ENCODE measurements around the gene PDZD7. TPM values are rescaled to one million over a fixed set of nuclear protein-coding genes. Genes with fewer than 3 reads are reported as not detected.

PDZD7 gene
- total and polyA plus RNA-seq, 4 experiments from 2014 or later = 0.20 to 1.8 (median 0.70) TPM

DNA sequence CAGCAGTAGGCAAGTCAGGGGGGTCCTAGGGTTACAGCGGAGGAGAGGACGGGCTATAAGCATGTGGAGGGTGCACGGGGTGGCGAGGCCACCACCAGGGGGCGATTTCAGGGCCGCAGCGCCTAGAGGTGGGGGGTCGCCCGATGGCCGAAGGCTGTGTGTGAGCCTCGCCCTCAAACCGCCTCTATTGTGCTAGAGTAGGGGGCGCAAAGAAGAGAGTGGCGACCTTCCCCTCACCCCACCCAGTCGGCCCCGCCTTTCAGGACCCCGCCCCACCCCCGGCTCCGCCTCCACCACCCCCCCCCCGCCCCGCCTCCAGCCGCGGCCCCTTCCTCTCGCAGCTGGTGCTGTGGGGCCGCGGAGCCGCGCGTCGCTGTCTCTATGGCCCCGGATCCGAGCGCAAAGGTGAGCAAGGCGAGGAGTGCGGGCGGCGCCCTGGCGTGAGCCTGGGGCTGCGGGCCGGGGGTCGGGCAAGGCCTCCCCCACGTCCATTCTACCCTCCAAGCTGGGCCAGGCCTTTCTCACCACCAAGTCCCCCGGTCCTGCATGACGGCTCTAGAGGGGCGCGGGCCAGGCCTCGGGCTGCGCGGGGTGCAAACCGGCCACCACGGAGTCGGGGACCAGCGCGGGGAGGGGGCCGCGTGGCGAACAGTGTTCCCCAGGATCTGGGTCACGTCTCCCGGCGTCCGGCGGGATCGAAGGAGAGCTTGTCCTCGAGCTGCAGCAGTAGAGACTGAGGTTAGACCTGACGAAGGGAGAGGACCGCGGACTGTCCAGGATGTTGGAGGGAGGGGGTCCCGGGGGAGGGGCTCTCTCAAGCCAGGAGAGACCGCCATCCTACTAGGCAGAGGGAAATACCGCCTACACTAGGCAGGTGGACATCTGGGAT lies 61.5 kb downstream of the PDZD7 start, which contains the start of gene SEMA4G:
SEMA4G (plus strand) TSS at position 318 of the 889 bp plus-strand sequence. CDS start 3,409 bp downstream, outside the sequence.
- H3K27ac ChIP-seq (ENCODE audit: low read depth, low read length) = no peak within 1 kb of the TSS
- POLR2A ChIA-PET (ENCODE audit: partially characterized antibody) = interaction anchor here (0.9 to 1.9 kb wide), 2 partner anchors 28 to 45 kb away, joined by 3 to 8 read pairs; no protein-coding TSS in a partner anchor
- H3K27me3 ChIP-seq (ENCODE audit: insufficient read depth, low read length) = no peaks in the 10 kb centered on the region
- H3K36me3 ChIP-seq (ENCODE audit: insufficient read depth, low read length) = no peaks in the 10 kb centered on the region
- intact Hi-C loops (cut with micrococcal nuclease) = loop anchor here (2.0 kb wide), 2 partner anchors 27 to 45 kb away; no protein-coding TSS in a partner anchor
- peaks cover 4 to 23% (median 14%) of the 10 kb centered on the region in 4 donors for H3K4me1 Mint-ChIP-seq
- peaks cover 3 to 10% of the 10 kb centered on the region in 2 donors for H3K36me3 Mint-ChIP-seq
- H3K9me3 Mint-ChIP-seq = no peaks in the 10 kb centered on the region
- peak within 1 kb of the TSS in 1 of 2 donors; percentile 58 for H3K4me3 ChIP-seq (ENCODE audit: low read length in 2 of 2)
- peak within 1 kb of the TSS in 4 of 7 donors; percentile 43 to 70 (median 59) for H3K27ac Mint-ChIP-seq
- peaks cover 18% of the 10 kb centered on the region for H3K4me1 ChIP-seq (ENCODE audit: insufficient read depth, low read length)
- peak within 1 kb of the TSS; percentile 66 to 81 (median 76) for H3K4me3 Mint-ChIP-seq
- peak; percentile 24 to 49 (median 32) for DNase-seq
- H3K9me3 ChIP-seq (ENCODE audit: control insufficient read depth in 1 of 2, low read length in 2 of 2) = no peaks in the 10 kb centered on the region
- CTCF ChIA-PET (ENCODE audit: partially characterized antibody) = interaction anchor here (1.0 to 7.0 kb wide), 5 partner anchors 12 to 58 kb away, joined by 3 to 60 read pairs (median 6); partner anchors contain the start of gene LZTS2
- no peaks in the 10 kb centered on the region for H3K27me3 Mint-ChIP-seq

DNA sequence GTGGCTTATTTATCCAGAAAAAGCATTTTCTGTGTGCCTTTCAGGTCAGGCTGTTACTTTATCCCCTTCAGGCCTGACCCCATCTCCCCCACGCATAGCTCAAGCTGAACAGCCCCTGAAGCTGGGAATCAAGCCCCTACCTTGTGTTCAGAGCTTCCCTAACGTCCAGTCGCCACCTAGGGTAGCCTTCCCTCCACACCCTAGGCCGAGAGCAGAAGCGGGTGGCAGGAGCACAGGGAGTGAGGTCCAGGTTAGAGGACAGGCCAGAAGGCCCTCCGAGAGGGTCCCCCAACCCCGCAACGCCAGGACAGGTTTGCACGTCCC lies 62.1 kb downstream of the PDZD7 start:
- Mint-ChIP-seq H3K4me3 (peak overlapping the region; percentile 46 to 81 (median 74)), H3K4me1 (peaks cover 4 to 23% (median 14%) of the 10 kb centered on the region in 4 donors), H3K27me3 (no peaks in the 10 kb centered on the region), H3K36me3 (peaks cover 3 to 12% of the 10 kb centered on the region in 2 donors), H3K27ac (peak overlapping the region in 2 of 7 donors; percentile 43 to 64), H3K9me3 (no peaks in the 10 kb centered on the region)
- CTCF ChIA-PET (ENCODE audit: partially characterized antibody) = interaction anchor here (0.6 to 7.0 kb wide), 6 partner anchors 11 to 73 kb away, joined by 3 to 60 read pairs (median 5); partner anchors contain the start of gene LZTS2
- DNase-seq = no peak
- H3K36me3 ChIP-seq (ENCODE audit: insufficient read depth, low read length) = no peaks in the 10 kb centered on the region
- POLR2A ChIA-PET (ENCODE audit: partially characterized antibody) = interaction anchor here (0.9 to 1.9 kb wide), 2 partner anchors 28 to 45 kb away, joined by 3 to 8 read pairs; no protein-coding TSS in a partner anchor
- H3K4me1 ChIP-seq (ENCODE audit: insufficient read depth, low read length) = peaks cover 18% of the 10 kb centered on the region
- no peaks in the 10 kb centered on the region for H3K9me3 ChIP-seq (ENCODE audit: control insufficient read depth in 1 of 2, low read length in 2 of 2)
- no peak overlapping the region for H3K4me3 ChIP-seq (ENCODE audit: low read length in 2 of 2)
- H3K27ac ChIP-seq (ENCODE audit: low read depth, low read length) = no peak overlapping the region
- no peaks in the 10 kb centered on the region for H3K27me3 ChIP-seq (ENCODE audit: insufficient read depth, low read length)
- intact Hi-C loops (cut with micrococcal nuclease) = loop anchor here (2.0 kb wide), 1 partner anchor 46 kb away; no protein-coding TSS in a partner anchor

DNA sequence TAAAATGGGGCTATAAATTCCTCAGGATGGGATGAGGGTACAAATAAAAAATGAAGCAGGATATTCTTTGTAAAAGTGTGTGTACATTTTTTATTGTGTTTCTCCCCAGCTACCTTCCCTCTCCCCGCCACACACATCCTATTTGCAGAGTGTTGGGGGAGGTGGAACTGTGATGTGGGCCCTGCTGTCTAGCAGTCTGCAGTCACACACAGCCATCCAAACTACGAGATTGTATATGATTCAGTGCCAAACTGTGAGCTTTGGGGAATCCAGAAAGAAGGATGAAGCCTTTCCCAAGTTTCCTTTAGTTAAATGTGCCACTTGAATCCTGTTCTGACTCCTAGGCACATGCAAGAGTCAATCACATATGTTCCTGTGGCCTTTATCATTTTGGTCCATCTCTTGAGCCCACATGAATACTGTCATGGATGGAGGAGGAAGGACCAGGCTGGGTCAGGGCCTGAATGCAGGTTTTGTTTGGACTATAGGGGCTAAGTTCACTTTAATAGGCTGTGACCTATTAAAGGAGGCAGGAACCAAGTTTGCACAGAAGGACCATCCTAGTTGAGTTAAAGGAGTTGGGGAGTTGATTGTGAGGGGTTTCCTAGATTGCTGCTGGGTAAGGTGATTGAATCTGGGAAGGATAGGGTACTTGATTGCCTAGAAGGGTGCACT lies 62.7 kb downstream of the PDZD7 start:
- Mint-ChIP-seq H3K27ac (peak overlapping the region in 4 of 7 donors; percentile 8 to 70 (median 35)), H3K9me3 (no peaks in the 10 kb centered on the region), H3K4me1 (peaks cover 4 to 23% (median 14%) of the 10 kb centered on the region in 4 donors), H3K36me3 (peaks cover 6 to 12% of the 10 kb centered on the region in 2 donors), H3K27me3 (no peaks in the 10 kb centered on the region), H3K4me3 (peak overlapping the region; percentile 46 to 80 (median 72))
- H3K9me3 ChIP-seq (ENCODE audit: control insufficient read depth in 1 of 2, low read length in 2 of 2) = no peaks in the 10 kb centered on the region
- intact Hi-C loops (cut with micrococcal nuclease) = loop anchor here (2.0 kb wide), 1 partner anchor 47 kb away; no protein-coding TSS in a partner anchor
- H3K36me3 ChIP-seq (ENCODE audit: insufficient read depth, low read length) = no peaks in the 10 kb centered on the region
- H3K4me3 ChIP-seq (ENCODE audit: low read length in 2 of 2) = no peak overlapping the region
- no peak overlapping the region for H3K27ac ChIP-seq (ENCODE audit: low read depth, low read length)
- POLR2A ChIA-PET (ENCODE audit: partially characterized antibody) = interaction anchor here (0.9 to 1.9 kb wide), 2 partner anchors 29 to 46 kb away, joined by 3 to 8 read pairs; no protein-coding TSS in a partner anchor
- peaks cover 18% of the 10 kb centered on the region for H3K4me1 ChIP-seq (ENCODE audit: insufficient read depth, low read length)
- DNase-seq = no peak
- CTCF ChIA-PET (ENCODE audit: partially characterized antibody) = interaction anchor here (0.6 to 7.0 kb wide), 9 partner anchors 11 to 73 kb away, joined by 3 to 60 read pairs (median 4); partner anchors contain the start of genes LZTS2, PDZD7 and SFXN3
- H3K27me3 ChIP-seq (ENCODE audit: insufficient read depth, low read length) = no peaks in the 10 kb centered on the region

DNA sequence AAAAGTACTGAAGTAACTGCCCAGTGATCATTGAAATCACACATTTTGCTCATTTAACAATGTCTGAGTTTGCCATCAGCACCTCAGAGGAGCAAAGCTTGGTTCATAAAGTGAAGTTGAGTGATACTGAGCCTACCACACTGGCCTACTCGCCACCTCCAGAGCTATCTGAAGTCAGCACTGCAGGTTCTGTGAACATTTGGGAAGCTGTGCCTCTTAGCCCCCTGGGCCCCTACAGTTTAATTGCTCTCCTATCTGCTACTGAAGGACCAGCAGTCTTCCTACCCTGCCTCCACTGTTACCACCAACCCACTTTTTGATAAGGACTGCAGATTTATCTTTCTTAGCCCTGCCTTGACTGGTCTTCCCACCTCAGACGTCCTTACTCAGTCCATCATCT lies 63.6 kb downstream of the PDZD7 start:
- Histone ChIP-seq H3K36me3 (ENCODE audit: insufficient read depth, low read length) (no peaks in the 10 kb centered on the region), H3K27ac (ENCODE audit: low read depth, low read length) (no peak overlapping the region), H3K4me3 (ENCODE audit: low read length in 2 of 2) (no peak overlapping the region), H3K27me3 (ENCODE audit: insufficient read depth, low read length) (no peaks in the 10 kb centered on the region), H3K4me1 (ENCODE audit: insufficient read depth, low read length) (peaks cover 18% of the 10 kb centered on the region), H3K9me3 (ENCODE audit: control insufficient read depth in 1 of 2, low read length in 2 of 2) (no peaks in the 10 kb centered on the region)
- Mint-ChIP-seq H3K4me3 (no peak overlapping the region), H3K4me1 (peaks cover 4 to 23% (median 14%) of the 10 kb centered on the region in 4 donors), H3K27ac (peak overlapping the region in 3 of 7 donors; percentile 30 to 61 (median 43)), H3K36me3 (peaks cover 14 to 20% of the 10 kb centered on the region in 2 donors), H3K27me3 (no peaks in the 10 kb centered on the region), H3K9me3 (no peaks in the 10 kb centered on the region)
- intact Hi-C loops (cut with micrococcal nuclease) = no loop called here
- ChIA-PET CTCF (ENCODE audit: partially characterized antibody) (interaction anchor here (0.7 to 7.0 kb wide), 4 partner anchors 26 to 64 kb away, joined by 3 to 60 read pairs (median 4); partner anchors contain the start of genes PDZD7 and SFXN3), POLR2A (ENCODE audit: partially characterized antibody) (no interaction called here)
- DNase-seq = no peak

DNA sequence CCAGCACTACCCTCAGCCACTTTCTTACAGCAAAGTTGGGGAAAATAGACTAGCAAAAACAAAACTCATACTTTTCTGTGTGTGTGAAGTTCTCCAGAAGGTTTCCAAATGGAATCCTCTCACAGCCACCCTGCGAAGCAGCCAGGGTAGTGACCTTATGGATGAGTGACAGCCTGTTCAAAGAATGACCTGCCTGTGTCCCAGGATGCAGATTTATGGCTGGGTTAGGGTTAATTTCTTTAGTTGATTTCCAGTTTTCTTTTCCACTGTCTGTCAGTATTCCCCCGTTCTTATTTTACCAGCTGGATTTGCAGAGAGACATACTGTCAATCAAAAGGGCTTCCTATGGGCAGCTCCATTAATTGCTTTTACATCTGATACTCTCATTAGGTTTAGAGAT lies 64.0 kb downstream of the PDZD7 start:
- peaks cover 19 to 25% of the 10 kb centered on the region in 2 donors for H3K36me3 Mint-ChIP-seq
- intact Hi-C loops (cut with micrococcal nuclease) = no loop called here

DNA sequence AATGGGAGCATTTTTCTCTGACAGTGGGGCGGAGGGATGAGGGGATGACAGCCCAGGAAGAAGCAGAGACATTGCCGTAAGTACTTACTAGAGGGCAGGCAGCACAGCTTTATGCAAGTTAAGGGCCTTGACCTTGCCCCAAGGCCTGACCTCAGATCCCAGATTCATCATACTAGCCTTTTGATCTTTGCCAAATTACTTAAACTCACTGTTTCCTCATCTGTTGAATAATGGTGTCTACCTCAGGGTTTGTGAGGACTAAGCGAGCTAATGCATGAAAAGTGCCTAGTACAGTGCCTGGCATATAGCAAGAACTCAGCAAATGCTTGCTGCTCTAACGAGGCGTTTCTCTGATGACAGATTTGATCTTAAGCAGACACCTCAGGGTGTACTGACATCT lies 65.1 kb downstream of the PDZD7 start:
- Histone ChIP-seq H3K4me1 (ENCODE audit: insufficient read depth, low read length) (peaks cover 18% of the 10 kb centered on the region), H3K27ac (ENCODE audit: low read depth, low read length) (no peak overlapping the region), H3K36me3 (ENCODE audit: insufficient read depth, low read length) (no peaks in the 10 kb centered on the region), H3K9me3 (ENCODE audit: control insufficient read depth in 1 of 2, low read length in 2 of 2) (no peaks in the 10 kb centered on the region), H3K4me3 (ENCODE audit: low read length in 2 of 2) (no peak overlapping the region), H3K27me3 (ENCODE audit: insufficient read depth, low read length) (no peaks in the 10 kb centered on the region)
- H3K9me3 Mint-ChIP-seq = no peaks in the 10 kb centered on the region
- intact Hi-C loops (cut with micrococcal nuclease) = no loop called here
- no peak for DNase-seq
- peaks cover 24 to 30% of the 10 kb centered on the region in 2 donors for H3K36me3 Mint-ChIP-seq
- CTCF ChIA-PET (ENCODE audit: partially characterized antibody) = interaction anchor here (1.2 to 7.0 kb wide), 4 partner anchors 9 to 51 kb away, joined by 3 to 60 read pairs (median 5); no protein-coding TSS in a partner anchor
- H3K4me3 Mint-ChIP-seq = no peak overlapping the region
- POLR2A ChIA-PET (ENCODE audit: partially characterized antibody) = no interaction called here
- no peaks in the 10 kb centered on the region for H3K27me3 Mint-ChIP-seq
- H3K4me1 Mint-ChIP-seq = peaks cover 4 to 20% (median 12%) of the 10 kb centered on the region in 4 donors
- H3K27ac Mint-ChIP-seq = no peak overlapping the region

More for the DNA sequence above, 64.0 kb downstream of the PDZD7 start:
- no peaks in the 10 kb centered on the region for H3K9me3 Mint-ChIP-seq
- no peaks in the 10 kb centered on the region for H3K36me3 ChIP-seq (ENCODE audit: insufficient read depth, low read length)
- H3K27ac ChIP-seq (ENCODE audit: low read depth, low read length) = no peak overlapping the region
- H3K4me1 ChIP-seq (ENCODE audit: insufficient read depth, low read length) = peaks cover 18% of the 10 kb centered on the region
- peaks cover 4 to 23% (median 14%) of the 10 kb centered on the region in 4 donors for H3K4me1 Mint-ChIP-seq
- ChIA-PET POLR2A (ENCODE audit: partially characterized antibody) (no interaction called here), CTCF (ENCODE audit: partially characterized antibody) (interaction anchor here (1.3 to 7.0 kb wide), 4 partner anchors 31 to 64 kb away, joined by 4 to 60 read pairs (median 6); partner anchors contain the start of genes PDZD7 and SFXN3)
- DNase-seq = no peak
- H3K27me3 ChIP-seq (ENCODE audit: insufficient read depth, low read length) = no peaks in the 10 kb centered on the region
- H3K9me3 ChIP-seq (ENCODE audit: control insufficient read depth in 1 of 2, low read length in 2 of 2) = no peaks in the 10 kb centered on the region
- H3K27ac Mint-ChIP-seq = peak overlapping the region in 1 of 7 donors; percentile 30
- H3K4me3 Mint-ChIP-seq = no peak overlapping the region
- H3K4me3 ChIP-seq (ENCODE audit: low read length in 2 of 2) = no peak overlapping the region
- H3K27me3 Mint-ChIP-seq = no peaks in the 10 kb centered on the region
